Hepatocyte (in vitro differentiated cells): ENCODE data around the gene ASPSCR1. TPM values are rescaled to one million over a fixed set of nuclear protein-coding genes. Genes with fewer than 3 reads are reported as not detected.

Experiments
- DNase-seq: peaks from one replicate; pipeline ENCODE4 v3.0.0-alpha.2; 2016; ENCODE audit warnings: low spot score
- H2AFZ ChIP-seq: fragments of 200-600 bp; sonication (generic); 2 replicates; pipeline ENCODE4 v1.6.0; 2016; ENCODE audit warnings: antibody characterized with exemption, mild to moderate bottlenecking
- H3K27ac ChIP-seq: fragments of 200-600 bp; sonication (generic); 2 replicates; pipeline ENCODE4 v1.5.1; 2016; ENCODE audit warnings: mild to moderate bottlenecking
- H3K27me3 ChIP-seq: fragments of 200-600 bp; sonication (generic); 2 replicates; pipeline ENCODE4 v1.6.1; 2016
- H3K36me3 ChIP-seq: fragments of 200-600 bp; sonication (generic); replicated peaks from 2 replicates; pipeline ENCODE4 v1.5.1; 2016; ENCODE audit warnings: low read depth; ENCODE audit not compliant: insufficient read depth
- H3K4me1 ChIP-seq: fragments of 200-600 bp; sonication (generic); 2 replicates; pipeline ENCODE4 v1.5.1; 2016; ENCODE audit warnings: mild to moderate bottlenecking, moderate library complexity; ENCODE audit not compliant: insufficient read depth
- H3K4me2 ChIP-seq: fragments of 200-600 bp; sonication (generic); 2 replicates; pipeline ENCODE4 v1.6.0; 2016
- H3K4me3 ChIP-seq: fragments of 200-600 bp; sonication (generic); 2 replicates; pipeline ENCODE4 v1.5.1; 2016; ENCODE audit warnings: mild to moderate bottlenecking
- H3K79me2 ChIP-seq: fragments of 200-600 bp; sonication (generic); 2 replicates; pipeline ENCODE4 v1.6.0; 2017; ENCODE audit warnings: mild to moderate bottlenecking
- H3K9me2 ChIP-seq: fragments of 200-600 bp; sonication (generic); replicated peaks from 2 replicates; pipeline ENCODE4 v1.6.0; 2017; ENCODE audit warnings: mild to moderate bottlenecking; ENCODE audit not compliant: insufficient read depth
- H3K9me3 ChIP-seq: fragments of 200-600 bp; sonication (generic); 2 replicates; pipeline ENCODE4 v1.5.1; 2016; ENCODE audit warnings: low read depth, mild to moderate bottlenecking
- H4K20me1 ChIP-seq: fragments of 200-600 bp; sonication (generic); 2 replicates; pipeline ENCODE4 v1.6.0; 2016; ENCODE audit warnings: mild to moderate bottlenecking; ENCODE audit not compliant: insufficient read depth, poor library complexity, severe bottlenecking
- EZH2 ChIP-seq: fragments of 200-600 bp; sonication (generic); IDR thresholded peaks from 2 replicates; pipeline ENCODE4 v1.6.1; 2016; ENCODE audit warnings: antibody characterized with exemption, mild to moderate bottlenecking, borderline replicate concordance
- EZH2phosphoT487 ChIP-seq: fragments of 200-600 bp; sonication (generic); IDR thresholded peaks from one replicate; pipeline ENCODE4 v1.6.1; 2018; ENCODE audit warnings: antibody characterized with exemption, mild to moderate bottlenecking, low read depth, moderate library complexity; ENCODE audit not compliant: unreplicated experiment, severe bottlenecking
- WGBS: methylation state at CpG from one replicate; pipeline ENCODE4 v1.1.6; 2016; ENCODE audit warnings: low lambda C conversion rate; ENCODE audit errors: missing lambda C conversion rate; 5-methylcytosine and 5-hydroxymethylcytosine counted together
- polyA plus RNA-seq: library from polyadenylated mRNA; unstranded; fragments of >200 nt; fragmentation: Nextera tagmentation; extraction: Ambion mirVana; gene quantifications from 2 replicates; pipeline ENCODE4 v1.2.1, GENCODE V29; 2016
- total RNA-seq: library from RNA; depleted of rRNA; stranded (reverse); fragments of >200 nt; gene quantifications from 2 replicates; pipeline ENCODE4 v1.2.3, GENCODE V29; 2014
- TF ChIP-seq, protein P1 (sequence below): fragments of 200-600 bp; sonication (generic); IDR thresholded peaks from 2 replicates; pipeline ENCODE4 v1.5.1; 2016; ENCODE audit warnings: antibody characterized with exemption, mild to moderate bottlenecking; ENCODE audit not compliant: poor library complexity

Gene ASPSCR1
- total and polyA plus RNA-seq, 2 experiments from 2014 or later: 28.4 to 45.9 TPM

- no peaks in the 10 kb centered on the region for H3K36me3 ChIP-seq
- H3K9me2 ChIP-seq: no peaks in the 10 kb centered on the region
- no peak overlapping the region for H3K27ac ChIP-seq
- no peak overlapping the region for H3K4me2 ChIP-seq
- 87% methylated on average over 9 of the region's 9 CpGs for WGBS
- no peaks in the 10 kb centered on the region for H3K4me1 ChIP-seq
- TF ChIP-seq, protein P1, sequence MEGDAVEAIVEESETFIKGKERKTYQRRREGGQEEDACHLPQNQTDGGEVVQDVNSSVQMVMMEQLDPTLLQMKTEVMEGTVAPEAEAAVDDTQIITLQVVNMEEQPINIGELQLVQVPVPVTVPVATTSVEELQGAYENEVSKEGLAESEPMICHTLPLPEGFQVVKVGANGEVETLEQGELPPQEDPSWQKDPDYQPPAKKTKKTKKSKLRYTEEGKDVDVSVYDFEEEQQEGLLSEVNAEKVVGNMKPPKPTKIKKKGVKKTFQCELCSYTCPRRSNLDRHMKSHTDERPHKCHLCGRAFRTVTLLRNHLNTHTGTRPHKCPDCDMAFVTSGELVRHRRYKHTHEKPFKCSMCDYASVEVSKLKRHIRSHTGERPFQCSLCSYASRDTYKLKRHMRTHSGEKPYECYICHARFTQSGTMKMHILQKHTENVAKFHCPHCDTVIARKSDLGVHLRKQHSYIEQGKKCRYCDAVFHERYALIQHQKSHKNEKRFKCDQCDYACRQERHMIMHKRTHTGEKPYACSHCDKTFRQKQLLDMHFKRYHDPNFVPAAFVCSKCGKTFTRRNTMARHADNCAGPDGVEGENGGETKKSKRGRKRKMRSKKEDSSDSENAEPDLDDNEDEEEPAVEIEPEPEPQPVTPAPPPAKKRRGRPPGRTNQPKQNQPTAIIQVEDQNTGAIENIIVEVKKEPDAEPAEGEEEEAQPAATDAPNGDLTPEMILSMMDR: no peak
- no peak for TF ChIP-seq EZH2
- no peak for TF ChIP-seq EZH2phosphoT487
- no peaks in the 10 kb centered on the region for H3K27me3 ChIP-seq
- no peak overlapping the region for H2AFZ ChIP-seq
- no peak overlapping the region for H3K4me3 ChIP-seq
- no peaks in the 10 kb centered on the region for H4K20me1 ChIP-seq
- no peaks in the 10 kb centered on the region for H3K79me2 ChIP-seq
- H3K9me3 ChIP-seq: no peaks in the 10 kb centered on the region
- no peak for DNase-seq
These were observed 65.2 kb downstream of the ASPSCR1 start for GRCh38 chr17:82042649-82043048.

- H3K27ac ChIP-seq: no peak overlapping the region
- H3K4me3 ChIP-seq: no peak overlapping the region
- no peaks in the 10 kb centered on the region for H4K20me1 ChIP-seq
- H3K4me2 ChIP-seq: no peak overlapping the region
- no peak overlapping the region for H2AFZ ChIP-seq
- no peaks in the 10 kb centered on the region for H3K9me2 ChIP-seq
- no peaks in the 10 kb centered on the region for H3K79me2 ChIP-seq
- 78% methylated on average over 16 of the region's 16 CpGs for WGBS
- TF ChIP-seq, protein P1: no peak
- no peaks in the 10 kb centered on the region for H3K36me3 ChIP-seq
- no peaks in the 10 kb centered on the region for H3K9me3 ChIP-seq
- no peak for DNase-seq
- H3K27me3 ChIP-seq: no peaks in the 10 kb centered on the region
- H3K4me1 ChIP-seq: no peaks in the 10 kb centered on the region
These were observed 66.1 kb downstream of the ASPSCR1 start for GRCh38 chr17:82043507-82043906.

DNA sequence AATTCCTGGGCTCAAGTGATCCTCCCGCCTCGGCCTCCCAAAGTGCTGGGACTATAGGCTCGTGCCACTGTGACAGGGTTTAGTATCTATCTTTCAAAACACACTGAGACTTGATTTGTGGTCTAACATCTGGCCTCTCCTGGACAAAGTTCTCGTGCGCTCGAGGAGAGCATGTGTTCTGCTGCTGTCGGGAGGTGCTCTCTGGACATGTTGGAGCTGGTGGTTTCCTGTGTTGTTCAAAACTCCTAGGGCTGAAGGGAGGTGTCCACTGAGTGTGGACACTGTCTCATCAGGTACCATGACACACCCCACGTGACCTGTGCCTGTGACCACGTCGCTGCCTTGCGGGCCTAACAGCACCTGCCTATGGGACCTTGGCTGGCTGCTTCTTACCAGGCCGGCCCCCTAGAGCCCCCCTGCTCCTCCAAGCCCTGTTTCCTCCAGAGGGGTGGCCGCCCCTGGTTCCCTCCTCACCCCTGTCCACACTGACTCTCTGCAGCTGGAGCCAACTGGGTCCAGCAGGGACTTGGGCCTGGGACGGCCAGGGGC, 68.6 kb downstream of the ASPSCR1 start:
- H3K79me2 ChIP-seq: peaks cover 10% of the 10 kb centered on the region
- peaks cover 9% of the 10 kb centered on the region for H3K4me1 ChIP-seq
- no peaks in the 10 kb centered on the region for H3K36me3 ChIP-seq
- TF ChIP-seq, protein P1: no peak
- TF ChIP-seq EZH2phosphoT487 (no peak), EZH2 (no peak)
- no peaks in the 10 kb centered on the region for H3K27me3 ChIP-seq
- no peak overlapping the region for H3K4me2 ChIP-seq
- H3K4me3 ChIP-seq: no peak overlapping the region
- H3K9me3 ChIP-seq: no peaks in the 10 kb centered on the region
- WGBS: 91% methylated on average over 14 of the region's 14 CpGs
- no peak overlapping the region for H2AFZ ChIP-seq
- no peak for DNase-seq
- H3K9me2 ChIP-seq: no peaks in the 10 kb centered on the region
- H3K27ac ChIP-seq: no peak overlapping the region
- H4K20me1 ChIP-seq: no peaks in the 10 kb centered on the region

DNA sequence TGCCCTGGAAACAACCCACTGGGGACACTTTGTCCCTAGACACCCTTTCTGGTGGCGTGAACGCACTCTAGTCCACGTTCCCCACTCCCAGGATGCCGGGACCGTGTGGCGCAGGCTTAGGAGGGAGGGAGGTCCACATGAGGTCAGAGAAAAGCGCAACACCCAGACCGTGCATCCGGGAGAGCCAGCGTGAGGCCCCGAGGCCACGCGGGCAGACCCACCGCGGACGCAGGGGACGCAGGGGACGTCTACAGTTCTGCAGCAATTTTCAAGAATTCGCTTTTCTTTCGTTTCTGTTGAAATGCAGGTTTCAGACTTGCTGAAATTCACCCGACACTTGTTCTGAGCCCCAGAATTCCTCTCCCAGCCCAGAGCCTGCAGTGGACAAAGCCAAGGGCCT, 69.5 kb downstream of the ASPSCR1 start:
- no peaks in the 10 kb centered on the region for H3K9me2 ChIP-seq
- TF ChIP-seq EZH2 (no peak), EZH2phosphoT487 (no peak)
- TF ChIP-seq, protein P1: no peak
- no peaks in the 10 kb centered on the region for H3K27me3 ChIP-seq
- H3K4me1 ChIP-seq: peaks cover 9% of the 10 kb centered on the region
- H3K36me3 ChIP-seq: no peaks in the 10 kb centered on the region
- H3K9me3 ChIP-seq: no peaks in the 10 kb centered on the region
- H3K27ac ChIP-seq: no peak overlapping the region
- no peak overlapping the region for H3K4me2 ChIP-seq
- no peak overlapping the region for H3K4me3 ChIP-seq
- no peak for DNase-seq
- H2AFZ ChIP-seq: no peak overlapping the region
- H4K20me1 ChIP-seq: no peaks in the 10 kb centered on the region
- peaks cover 13% of the 10 kb centered on the region for H3K79me2 ChIP-seq
- WGBS: 95% methylated on average over 21 of the region's 21 CpGs
